Measurements from ENCODE around the gene JAKMIP1.

JAKMIP1 gene

GRCh38 chr4:6199422-6199921 is 877 bp downstream of the JAKMIP1 start:
- no peak for DNase-seq

GRCh38 chr4:6198768-6199421 is 1.5 kb downstream of the JAKMIP1 start:
- no peak for DNase-seq

- DNase-seq, result no peak
Observed at GRCh38 chr4:6198278-6198677, 2.1 kb downstream of the JAKMIP1 start.

- no peak for DNase-seq
Observed at GRCh38 chr4:6197433-6198174, 2.7 kb downstream of the JAKMIP1 start.

GRCh38 chr4:6196871-6197270 is 3.5 kb downstream of the JAKMIP1 start:
- no peak for DNase-seq

- no peak for DNase-seq
Observed at GRCh38 chr4:6196324-6196723, 4.0 kb downstream of the JAKMIP1 start.

- peak; percentile 35 to 52 for DNase-seq
Observed at GRCh38 chr4:6195602-6196319, 4.6 kb downstream of the JAKMIP1 start.

GRCh38 chr4:6194458-6195195 is 5.7 kb downstream of the JAKMIP1 start:
- DNase-seq, result no peak

- DNase-seq, result no peak
Observed at GRCh38 chr4:6193399-6193798, 7.0 kb downstream of the JAKMIP1 start.

GRCh38 chr4:6192245-6192644 is 8.1 kb downstream of the JAKMIP1 start:
- no peak for DNase-seq

GRCh38 chr4:6191448-6192130 is 8.8 kb downstream of the JAKMIP1 start:
- no peak for DNase-seq

GRCh38 chr4:6190486-6190885 is 9.9 kb downstream of the JAKMIP1 start:
- DNase-seq, result no peak

GRCh38 chr4:6189511-6189910 is 10.8 kb downstream of the JAKMIP1 start:
- DNase-seq, result no peak

GRCh38 chr4:6188687-6189305 is 11.6 kb downstream of the JAKMIP1 start:
- DNase-seq, result no peak

GRCh38 chr4:6184169-6184568 is 16.2 kb downstream of the JAKMIP1 start:
- no peak for DNase-seq

- DNase-seq, result no peak
Observed at GRCh38 chr4:6183740-6184139, 16.6 kb downstream of the JAKMIP1 start.

GRCh38 chr4:6182376-6183280 is 17.7 kb downstream of the JAKMIP1 start:
- DNase-seq, result no peak

- no peak for DNase-seq
Observed at GRCh38 chr4:6180841-6181631, 19.3 kb downstream of the JAKMIP1 start.

GRCh38 chr4:6179362-6179761 is 21.0 kb downstream of the JAKMIP1 start:
- no peak for DNase-seq

GRCh38 chr4:6178757-6179156 is 21.6 kb downstream of the JAKMIP1 start:
- no peak for DNase-seq
